H9 (cell line): ENCODE data around the gene SETD3. TPM values are rescaled to one million over a fixed set of nuclear protein-coding genes. Genes with fewer than 3 reads are reported as not detected.

Experiments
- DNase-seq: peaks from one replicate; pipeline ENCODE4 v3.0.0-alpha.2; 2017
- H2AFZ ChIP-seq: one replicate; pipeline ENCODE4 v1.6.1; 2013; ENCODE audit warnings: mild to moderate bottlenecking, low read length, control low read depth, moderate library complexity
- H2AK5ac ChIP-seq: 2 replicates; pipeline ENCODE4 v1.6.1; 2013; ENCODE audit warnings: low read length, control low read depth, mixed read lengths; ENCODE audit not compliant: insufficient read length
- H2BK120ac ChIP-seq: one replicate; pipeline ENCODE4 v1.6.1; 2013; ENCODE audit warnings: low read depth, mild to moderate bottlenecking, low read length, control low read depth, inconsistent platforms; ENCODE audit not compliant: poor library complexity, severe bottlenecking
- H2BK12ac ChIP-seq: 2 replicates; pipeline ENCODE4 v1.6.1; 2013; ENCODE audit warnings: low read length, control low read depth, mixed read lengths, low read depth; ENCODE audit not compliant: insufficient read length
- H2BK15ac ChIP-seq: 2 replicates; pipeline ENCODE4 v1.6.1; 2013; ENCODE audit warnings: low read depth, low read length, control low read depth
- H2BK20ac ChIP-seq: one replicate; pipeline ENCODE4 v1.6.1; 2013; ENCODE audit warnings: low read depth, mild to moderate bottlenecking, low read length, control low read depth, inconsistent platforms; ENCODE audit not compliant: poor library complexity, severe bottlenecking
- H2BK5ac ChIP-seq: 2 replicates; pipeline ENCODE4 v1.6.1; 2013; ENCODE audit warnings: low read length, control low read depth, mixed read lengths; ENCODE audit not compliant: insufficient read length
- H3K14ac ChIP-seq: 2 replicates; pipeline ENCODE4 v1.6.1; 2013; ENCODE audit warnings: low read length, control low read depth; ENCODE audit not compliant: insufficient read depth
- H3K18ac ChIP-seq: 2 replicates; pipeline ENCODE4 v1.6.1; 2013; ENCODE audit warnings: low read depth, mild to moderate bottlenecking, mixed read lengths, low read length, control low read depth; ENCODE audit not compliant: insufficient read length
- H3K23ac ChIP-seq: 2 replicates; pipeline ENCODE4 v1.6.1; 2013; ENCODE audit warnings: low read length, control low read depth, mixed read lengths, low read depth; ENCODE audit not compliant: insufficient read length
- H3K23me2 ChIP-seq: 2 replicates; pipeline ENCODE4 v1.6.1; 2013; ENCODE audit warnings: low read depth, mild to moderate bottlenecking, mixed read lengths, low read length, control low read depth; ENCODE audit not compliant: insufficient read length, poor library complexity, severe bottlenecking
- H3K27ac ChIP-seq: 2 replicates; pipeline ENCODE4 v1.5.1; 2013; ENCODE audit warnings: low read length, control low read depth, mixed read lengths, low read depth; ENCODE audit not compliant: insufficient read length
- H3K27me3 ChIP-seq: 2 replicates; pipeline ENCODE4 v1.6.1; 2013; ENCODE audit warnings: low read length, control low read depth, inconsistent platforms; ENCODE audit not compliant: insufficient read depth
- H3K4ac ChIP-seq: 2 replicates; pipeline ENCODE4 v1.6.1; 2013; ENCODE audit warnings: low read depth, mild to moderate bottlenecking, control low read depth, inconsistent platforms, low read length, moderate library complexity
- H3K4me1 ChIP-seq: 2 replicates; pipeline ENCODE4 v1.6.1; 2013; ENCODE audit warnings: low read length, control low read depth, inconsistent platforms; ENCODE audit not compliant: insufficient read depth
- H3K4me2 ChIP-seq: 2 replicates; pipeline ENCODE4 v1.6.1; 2013; ENCODE audit warnings: low read length, control low read depth, mixed read lengths; ENCODE audit not compliant: insufficient read length, insufficient read depth
- H3K56ac ChIP-seq: 2 replicates; pipeline ENCODE4 v1.6.1; 2013; ENCODE audit warnings: low read depth, mild to moderate bottlenecking, mixed read lengths, low read length, control low read depth; ENCODE audit not compliant: insufficient read length
- H3K79me1 ChIP-seq: 2 replicates; pipeline ENCODE4 v1.6.1; 2013; ENCODE audit warnings: low read depth, mild to moderate bottlenecking, moderate library complexity, low read length, control low read depth, inconsistent platforms; ENCODE audit not compliant: insufficient read depth, poor library complexity, severe bottlenecking
- H3K79me2 ChIP-seq: 2 replicates; pipeline ENCODE4 v1.6.1; 2013; ENCODE audit warnings: low read length, control low read depth, inconsistent platforms; ENCODE audit not compliant: insufficient read depth
- H3K9ac ChIP-seq: 2 replicates; pipeline ENCODE4 v1.6.1; 2013; ENCODE audit warnings: low read length, control low read depth, mixed read lengths; ENCODE audit not compliant: insufficient read length; ENCODE audit errors: extremely low read depth
- H3K9me3 ChIP-seq: one replicate; pipeline ENCODE4 v1.6.1; 2013; ENCODE audit warnings: low read depth, low read length, inconsistent platforms; ENCODE audit not compliant: control insufficient read depth
- H3T11ph ChIP-seq: one replicate; pipeline ENCODE4 v1.6.1; 2013; ENCODE audit warnings: mild to moderate bottlenecking, low read length, control low read depth, inconsistent platforms
- H4K20me1 ChIP-seq: one replicate; pipeline ENCODE4 v1.6.1; 2013; ENCODE audit not compliant: control insufficient read depth, insufficient read length, insufficient read depth
- H4K5ac ChIP-seq: 2 replicates; pipeline ENCODE4 v1.6.1; 2013; ENCODE audit warnings: low read depth, mild to moderate bottlenecking, mixed read lengths, low read length, control low read depth; ENCODE audit not compliant: insufficient read length
- H4K8ac ChIP-seq: replicated peaks from 2 replicates; pipeline ENCODE4 v1.6.1; 2013; ENCODE audit warnings: low read length, control low read depth, mixed read lengths, low read depth; ENCODE audit not compliant: insufficient read length
- H4K91ac ChIP-seq: 2 replicates; pipeline ENCODE4 v1.6.1; 2013; ENCODE audit warnings: low read depth, mild to moderate bottlenecking, moderate library complexity, mixed read lengths, low read length, control low read depth; ENCODE audit not compliant: insufficient read length
- H3K27ac Mint-ChIP-seq, 3 experiments: 2 replicates in 2 of 3; 3 replicates in 1 of 3; pipeline ENCODE4 v1.8.0; 2020 to 2021; ENCODE audit warnings: mixed read lengths in 3 of 3, mild to moderate bottlenecking in 1 of 3, moderate library complexity in 1 of 3
- H3K27me3 Mint-ChIP-seq: 2 replicates; pipeline ENCODE4 v1.8.0; 2021; ENCODE audit warnings: low read depth, mild to moderate bottlenecking, moderate library complexity, mixed read lengths
- H3K36me3 Mint-ChIP-seq, 3 experiments: 2 replicates in 2 of 3; 3 replicates in 1 of 3; pipeline ENCODE4 v1.8.0; 2020 to 2021; ENCODE audit warnings: low read depth in 3 of 3, mixed read lengths in 3 of 3; ENCODE audit not compliant: insufficient read depth in 1 of 3
- H3K4me1 Mint-ChIP-seq, 2 experiments: 2 replicates each; pipeline ENCODE4 v1.8.0; 2020; ENCODE audit warnings: mixed read lengths in 2 of 2
- H3K4me3 Mint-ChIP-seq, 2 experiments: 2 replicates in 1 of 2; 3 replicates in 1 of 2; pipeline ENCODE4 v1.8.0; 2020 to 2021; ENCODE audit warnings: mild to moderate bottlenecking in 2 of 2, mixed read lengths in 2 of 2, moderate library complexity in 1 of 2
- H3K9me3 Mint-ChIP-seq, 2 experiments: 2 replicates in 1 of 2; 3 replicates in 1 of 2; pipeline ENCODE4 v1.8.0; 2020; ENCODE audit warnings: mild to moderate bottlenecking in 2 of 2, mixed read lengths in 2 of 2, moderate library complexity in 1 of 2
- WGBS: extraction: QIAGEN DNeasy Blood & Tissue Kit; methylation state at CpG from one replicate; pipeline ENCODE4 v1.1.7; 2013; ENCODE audit warnings: missing lambda C conversion rate, low lambda C conversion rate, mixed read lengths; ENCODE audit not compliant: insufficient read length; ENCODE audit errors: extremely low coverage; 5-methylcytosine and 5-hydroxymethylcytosine counted together
- total RNA-seq: library from RNA; stranded (reverse); gene quantifications from 2 replicates; pipeline ENCODE4 v1.2.1, GENCODE V29; 2021
- TF ChIP-seq, protein P1 (sequence below): fragments of 200-600 bp; sonication (generic); conservative IDR thresholded peaks from 3 replicates; pipeline ENCODE4 v1.8.0; 2021; ENCODE audit warnings: antibody characterized with exemption, mild to moderate bottlenecking

SETD3 gene
- total RNA-seq, 1 experiment from 2014 or later, result 56.7 TPM

DNA sequence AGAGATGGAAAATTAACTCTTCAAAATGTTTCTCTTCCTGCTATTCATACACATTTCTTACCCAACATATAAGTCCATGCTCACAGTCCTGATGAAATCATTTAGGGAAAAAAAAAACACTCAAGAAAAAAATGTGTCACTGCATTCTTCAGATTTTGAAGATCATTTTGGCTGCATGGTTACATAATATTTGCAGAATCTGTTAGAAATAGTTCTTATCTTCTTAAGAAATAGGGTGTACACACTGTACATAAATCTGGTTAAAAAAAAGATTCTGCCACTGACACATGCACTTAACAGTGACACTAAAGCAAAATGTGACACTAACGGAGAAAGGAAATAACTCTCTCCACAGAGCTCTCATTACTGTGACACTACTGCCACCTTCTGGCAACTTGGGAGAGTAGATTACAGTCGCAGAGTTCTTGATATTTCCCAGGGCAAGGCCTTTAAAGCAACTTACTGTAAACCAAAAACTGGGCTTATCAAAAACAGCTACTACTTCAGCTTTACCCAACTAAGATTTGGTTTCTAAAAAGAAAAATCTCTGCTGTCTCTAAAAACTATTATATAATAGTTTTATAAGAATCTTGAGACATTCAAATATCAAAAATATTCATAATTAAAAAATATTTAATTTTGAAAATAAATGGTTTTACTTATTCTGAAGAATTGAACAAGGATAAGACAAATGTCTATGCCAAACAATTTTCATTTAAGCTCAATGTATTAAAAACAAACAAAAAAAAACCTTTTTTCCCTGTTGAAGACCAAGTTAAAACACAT is 65.0 kb downstream of the SETD3 start:
- H4K91ac ChIP-seq, result no peak overlapping the region
- Mint-ChIP-seq H3K36me3 (no peaks in the 10 kb centered on the region; a peak in 2 of 7 replicates), H3K9me3 (no peaks in the 10 kb centered on the region), H3K4me1 (peaks cover 53 to 55% of the 10 kb centered on the region in 2 experiments), H3K27me3 (no peaks in the 10 kb centered on the region), H3K4me3 (no peak overlapping the region; a peak in 1 of 5 replicates), H3K27ac (no peak overlapping the region; a peak in 1 of 7 replicates)
- H3K9me3 ChIP-seq, result no peaks in the 10 kb centered on the region
- H4K8ac ChIP-seq, result no peak overlapping the region
- H3K79me2 ChIP-seq, result no peaks in the 10 kb centered on the region
- no peaks in the 10 kb centered on the region for H4K20me1 ChIP-seq
- no peak overlapping the region for H2BK12ac ChIP-seq
- H3K4ac ChIP-seq, result no peak overlapping the region
- no peak overlapping the region for H3K56ac ChIP-seq
- DNase-seq, result peak; percentile 66
- no peak overlapping the region for H3K9ac ChIP-seq
- no peak overlapping the region for H2BK5ac ChIP-seq
- no peak overlapping the region for H3K14ac ChIP-seq
- no peak overlapping the region for H4K5ac ChIP-seq
- H3K4me2 ChIP-seq, result no peak overlapping the region
- TF ChIP-seq, protein P1, sequence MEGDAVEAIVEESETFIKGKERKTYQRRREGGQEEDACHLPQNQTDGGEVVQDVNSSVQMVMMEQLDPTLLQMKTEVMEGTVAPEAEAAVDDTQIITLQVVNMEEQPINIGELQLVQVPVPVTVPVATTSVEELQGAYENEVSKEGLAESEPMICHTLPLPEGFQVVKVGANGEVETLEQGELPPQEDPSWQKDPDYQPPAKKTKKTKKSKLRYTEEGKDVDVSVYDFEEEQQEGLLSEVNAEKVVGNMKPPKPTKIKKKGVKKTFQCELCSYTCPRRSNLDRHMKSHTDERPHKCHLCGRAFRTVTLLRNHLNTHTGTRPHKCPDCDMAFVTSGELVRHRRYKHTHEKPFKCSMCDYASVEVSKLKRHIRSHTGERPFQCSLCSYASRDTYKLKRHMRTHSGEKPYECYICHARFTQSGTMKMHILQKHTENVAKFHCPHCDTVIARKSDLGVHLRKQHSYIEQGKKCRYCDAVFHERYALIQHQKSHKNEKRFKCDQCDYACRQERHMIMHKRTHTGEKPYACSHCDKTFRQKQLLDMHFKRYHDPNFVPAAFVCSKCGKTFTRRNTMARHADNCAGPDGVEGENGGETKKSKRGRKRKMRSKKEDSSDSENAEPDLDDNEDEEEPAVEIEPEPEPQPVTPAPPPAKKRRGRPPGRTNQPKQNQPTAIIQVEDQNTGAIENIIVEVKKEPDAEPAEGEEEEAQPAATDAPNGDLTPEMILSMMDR, result peak; percentile 94
- H3K18ac ChIP-seq, result no peak overlapping the region
- peaks cover 14% of the 10 kb centered on the region; the same call in 1 of the 2 replicates for H3K4me1 ChIP-seq
- no peak overlapping the region for H2BK20ac ChIP-seq
- no peak overlapping the region for H3K23ac ChIP-seq
- H2AFZ ChIP-seq, result no peak overlapping the region
- no peak overlapping the region for H2AK5ac ChIP-seq
- no peak overlapping the region for H2BK15ac ChIP-seq
- H3T11ph ChIP-seq, result no peak overlapping the region
- no peaks in the 10 kb centered on the region for H3K27me3 ChIP-seq
- WGBS, result no CpG with 5 or more reads among the region's 2 CpGs
- H3K23me2 ChIP-seq, result no peaks in the 10 kb centered on the region
- H3K27ac ChIP-seq, result no peak overlapping the region
- no peak overlapping the region for H2BK120ac ChIP-seq
- H3K79me1 ChIP-seq, result no peaks in the 10 kb centered on the region
